ENCODE results near the gene DCPS. TPM values are rescaled to one million over a fixed set of nuclear protein-coding genes. Genes with fewer than 3 reads are reported as not detected.
"Not testable (repeated sequence)": the region's sequence is repeated elsewhere in the genome, so short reads cannot be mapped to it uniquely, and the experiment has no call there.

The DCPS gene
- total RNA-seq, 1 experiment from 2014 or later, result 21.4 TPM

DNA sequence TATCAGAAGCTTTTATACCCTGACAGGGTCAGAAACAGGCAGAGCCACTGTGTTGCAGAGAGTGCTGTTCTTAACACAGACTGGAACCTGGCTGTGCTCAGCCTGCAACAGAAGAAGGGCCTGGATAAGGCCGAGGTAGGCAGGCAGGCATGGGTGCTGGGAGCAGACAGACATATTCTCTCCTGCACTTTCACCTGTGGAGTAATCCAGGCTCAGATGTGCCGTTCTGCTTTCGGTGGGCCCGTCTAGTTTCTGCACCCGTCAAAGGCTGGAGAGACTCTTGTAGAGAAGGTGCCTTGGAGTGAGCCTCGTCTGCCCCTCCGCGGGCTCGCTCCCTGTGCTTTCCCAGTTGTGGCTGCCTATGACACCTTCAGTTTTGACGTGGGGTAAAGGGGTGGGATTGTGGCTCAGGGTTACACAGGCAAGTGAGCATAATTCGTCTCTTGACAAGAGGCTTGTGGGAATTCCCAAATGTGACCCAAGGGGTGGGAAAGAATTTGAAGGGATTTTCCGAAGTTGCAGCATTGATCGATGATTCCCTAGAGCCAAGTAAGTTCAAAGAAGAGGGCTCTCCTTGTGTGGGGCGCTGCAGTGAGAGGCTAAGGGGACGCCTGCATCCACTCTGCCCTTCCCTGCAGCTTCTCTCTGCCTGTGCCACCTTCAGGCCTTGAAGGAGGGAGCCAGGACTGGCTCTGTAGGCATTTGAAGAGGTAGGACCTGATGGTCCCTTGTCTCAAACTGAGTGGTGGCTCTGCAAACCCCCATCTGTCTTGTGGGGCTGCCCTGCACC is 35.4 kb downstream of the DCPS start:
- Histone ChIP-seq H3K36me3 (replicated peaks; ENCODE audit: control insufficient read depth, insufficient read depth, low read length) (peaks cover 6% of the 10 kb centered on the region), H3K4me3 (ENCODE audit: insufficient read depth, low read depth, low read length) (no peak overlapping the region), H3K27me3 (ENCODE audit: control insufficient read depth, insufficient read depth, low read length) (no peaks in the 10 kb centered on the region)
- DNase-seq, result no peak

DNA sequence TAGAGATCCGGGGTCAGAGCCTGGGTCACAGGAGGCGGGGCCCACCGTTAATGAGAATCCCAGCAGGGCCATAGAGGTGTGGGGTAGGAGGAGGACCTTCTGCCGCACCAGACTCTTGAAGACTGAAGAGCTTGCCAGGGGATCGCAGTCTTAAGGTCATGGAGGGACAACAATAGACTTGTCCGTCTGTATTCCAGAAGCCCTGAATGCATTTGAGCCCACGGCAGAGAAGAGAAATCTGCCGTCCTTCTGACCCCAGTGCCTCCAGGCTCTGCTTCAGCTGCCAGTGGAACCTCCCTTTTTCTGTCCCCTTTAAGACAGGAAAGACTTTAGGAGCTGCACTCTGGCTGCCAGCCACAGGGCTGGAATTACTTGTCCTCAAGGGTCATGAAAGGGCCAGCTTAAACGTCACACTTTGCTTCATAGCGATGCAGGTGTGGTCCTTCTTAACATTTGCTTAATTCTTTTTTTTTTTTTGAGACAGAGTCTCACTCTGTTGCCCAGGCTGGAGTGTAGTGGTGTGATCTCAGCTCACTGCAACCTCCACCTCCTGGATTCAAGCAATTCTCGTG is 36.1 kb downstream of the DCPS start:
- Histone ChIP-seq H3K4me3 (ENCODE audit: insufficient read depth, low read depth, low read length) (no peak overlapping the region), H3K36me3 (replicated peaks; ENCODE audit: control insufficient read depth, insufficient read depth, low read length) (peaks cover 6% of the 10 kb centered on the region), H3K27me3 (ENCODE audit: control insufficient read depth, insufficient read depth, low read length) (no peaks in the 10 kb centered on the region)
- DNase-seq, result no peak

DNA sequence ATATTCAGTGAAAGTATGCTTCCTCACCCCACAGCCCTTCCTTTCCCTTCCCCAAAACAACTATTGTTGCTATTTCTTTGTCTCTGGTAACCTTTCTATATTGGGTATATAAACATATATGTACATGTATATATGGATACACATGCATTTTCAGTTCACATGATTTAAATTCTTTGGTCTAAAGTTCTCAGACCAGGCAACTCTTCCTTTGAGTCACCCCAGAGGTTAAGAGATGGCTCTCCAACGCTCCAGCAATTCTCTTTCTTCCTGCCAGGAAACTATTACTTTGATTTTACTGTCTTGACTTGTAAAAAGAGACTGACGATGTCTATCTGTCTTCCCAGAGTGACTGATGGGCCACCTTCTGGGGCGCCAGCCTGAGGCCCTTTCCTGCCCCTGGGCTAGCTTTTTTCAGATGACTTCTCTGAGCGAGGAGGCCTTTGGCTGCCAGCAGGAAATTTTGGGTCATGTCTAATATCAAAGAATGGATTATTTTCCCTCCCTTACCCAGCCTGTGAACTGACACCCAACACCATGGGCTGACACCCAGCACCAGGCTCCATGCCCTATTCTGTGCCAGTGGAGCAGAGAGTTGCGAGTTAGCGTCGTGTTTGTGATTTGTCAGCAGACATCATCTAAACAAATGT is 37.2 kb downstream of the DCPS start:
- Histone ChIP-seq H3K36me3 (replicated peaks; ENCODE audit: control insufficient read depth, insufficient read depth, low read length) (peaks cover 5% of the 10 kb centered on the region), H3K27me3 (ENCODE audit: control insufficient read depth, insufficient read depth, low read length) (no peaks in the 10 kb centered on the region), H3K4me3 (ENCODE audit: insufficient read depth, low read depth, low read length) (no peak overlapping the region)
- DNase-seq, result no peak

DNA sequence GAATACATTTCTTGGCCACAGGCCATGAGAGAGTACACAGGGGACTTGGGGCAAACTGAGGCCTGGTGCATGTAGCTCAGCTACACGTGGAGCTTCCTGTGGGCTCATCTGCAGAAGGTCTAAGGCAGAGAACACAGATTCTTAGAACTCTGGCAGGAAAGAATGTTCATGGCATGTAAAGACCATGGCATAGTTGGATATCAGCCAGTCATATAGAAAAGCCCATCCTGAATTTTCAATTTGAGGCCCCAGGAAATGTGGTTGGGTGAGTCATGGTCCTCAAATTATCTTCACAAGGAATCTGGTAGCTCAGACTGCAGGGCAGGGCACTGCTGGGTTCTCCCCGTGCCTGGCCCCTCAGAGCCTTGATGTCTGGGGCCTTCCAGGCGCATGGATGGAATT is 37.9 kb downstream of the DCPS start:
- DNase-seq, result no peak
- no peak overlapping the region for H3K4me3 ChIP-seq (ENCODE audit: insufficient read depth, low read depth, low read length)
- H3K36me3 ChIP-seq (replicated peaks; ENCODE audit: control insufficient read depth, insufficient read depth, low read length), result peaks cover 5% of the 10 kb centered on the region
- no peaks in the 10 kb centered on the region for H3K27me3 ChIP-seq (ENCODE audit: control insufficient read depth, insufficient read depth, low read length)

DNA sequence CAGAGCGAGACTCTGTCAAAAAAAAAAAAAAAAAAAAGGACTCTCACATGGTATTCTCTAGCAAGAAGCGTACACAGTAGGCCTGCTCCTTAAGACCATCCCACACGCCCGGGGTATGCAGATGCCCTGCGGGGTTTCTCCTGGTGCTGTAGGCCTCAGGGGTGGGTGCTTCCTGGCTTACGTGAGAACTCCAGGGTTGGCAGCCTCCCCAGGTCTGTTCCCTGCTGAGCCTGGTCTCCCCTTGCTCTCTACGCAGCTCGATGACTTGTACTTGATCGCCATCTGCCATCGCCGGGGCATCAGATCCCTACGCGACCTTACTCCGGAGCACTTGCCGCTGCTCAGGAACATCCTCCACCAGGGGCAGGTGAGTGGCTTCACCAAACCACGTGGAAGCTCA is 39.2 kb downstream of the DCPS start:
- Histone ChIP-seq H3K36me3 (replicated peaks; ENCODE audit: control insufficient read depth, insufficient read depth, low read length) (peaks cover 5% of the 10 kb centered on the region), H3K27me3 (ENCODE audit: control insufficient read depth, insufficient read depth, low read length) (no peaks in the 10 kb centered on the region), H3K4me3 (ENCODE audit: insufficient read depth, low read depth, low read length) (no peak overlapping the region)
- no peak for DNase-seq

DNA sequence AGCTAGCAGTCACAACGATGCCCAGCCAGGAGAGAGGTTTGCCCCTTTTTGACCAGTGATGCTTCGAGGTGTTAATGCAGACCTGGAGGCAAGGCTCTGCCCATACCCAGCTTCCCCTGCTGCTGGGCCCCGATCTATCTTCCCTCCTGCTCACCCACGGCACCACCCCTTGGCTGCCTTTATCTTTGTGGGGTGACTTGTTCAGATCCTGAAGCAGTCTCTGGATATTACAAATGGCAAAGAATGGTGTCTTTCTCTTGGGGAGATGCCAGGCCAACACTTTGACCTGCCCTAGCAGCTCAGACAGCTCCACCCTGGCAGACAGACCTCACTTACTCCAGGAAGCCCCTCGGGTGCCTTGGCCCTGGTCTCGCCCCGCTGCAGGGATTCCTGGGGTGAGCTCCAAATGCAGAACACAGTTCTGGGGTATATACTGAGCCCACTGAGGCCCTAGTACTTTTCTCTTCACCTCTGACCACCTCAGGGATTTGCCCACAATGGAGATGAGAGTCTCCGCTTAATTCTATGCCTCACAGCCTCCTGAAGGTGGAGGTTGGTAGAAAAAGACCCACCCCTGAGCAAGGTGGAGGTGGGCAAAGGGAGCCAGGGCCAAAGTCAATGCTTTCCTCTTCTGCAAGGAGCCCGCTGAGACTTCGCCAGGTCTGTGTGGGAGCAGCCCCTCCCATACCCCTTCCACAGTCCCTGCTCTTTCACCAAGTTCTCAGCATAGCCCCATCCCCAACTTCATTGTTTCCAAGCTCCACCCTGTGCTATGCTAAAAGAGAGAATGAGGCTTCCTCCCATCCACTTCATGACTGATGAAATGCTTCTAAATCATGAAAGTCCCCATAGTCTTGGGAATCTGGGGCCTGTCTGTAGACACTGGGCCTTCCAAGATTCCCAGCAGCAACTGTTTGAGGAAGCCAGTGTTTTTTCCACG is 40.6 kb downstream of the DCPS start:
- H3K36me3 ChIP-seq (replicated peaks; ENCODE audit: control insufficient read depth, insufficient read depth, low read length), result peaks cover 4% of the 10 kb centered on the region
- DNase-seq, result no peak

DNA sequence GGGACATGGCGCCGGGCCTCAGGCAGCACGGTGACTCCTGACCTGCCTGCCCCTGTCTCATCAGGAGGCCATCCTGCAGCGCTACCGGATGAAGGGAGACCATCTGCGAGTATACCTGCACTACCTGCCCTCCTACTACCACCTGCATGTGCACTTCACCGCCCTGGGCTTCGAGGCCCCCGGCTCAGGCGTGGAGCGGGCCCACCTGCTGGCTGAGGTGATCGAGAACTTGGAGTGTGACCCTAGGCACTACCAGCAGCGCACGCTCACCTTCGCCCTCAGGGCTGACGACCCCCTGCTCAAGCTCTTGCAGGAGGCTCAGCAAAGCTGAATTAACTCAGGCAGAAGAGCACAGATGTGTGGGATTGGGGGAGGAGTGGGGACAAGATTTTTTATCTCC is 41.4 kb downstream of the DCPS start:
- peaks cover 4% of the 10 kb centered on the region for H3K36me3 ChIP-seq (replicated peaks; ENCODE audit: control insufficient read depth, insufficient read depth, low read length)
- no peak overlapping the region for H3K4me3 ChIP-seq (ENCODE audit: insufficient read depth, low read depth, low read length)
- DNase-seq, result no peak
- H3K27me3 ChIP-seq (ENCODE audit: control insufficient read depth, insufficient read depth, low read length), result no peaks in the 10 kb centered on the region

More for the DNA sequence above, 40.6 kb downstream of the DCPS start:
- no peak overlapping the region for H3K4me3 ChIP-seq (ENCODE audit: insufficient read depth, low read depth, low read length)
- H3K27me3 ChIP-seq (ENCODE audit: control insufficient read depth, insufficient read depth, low read length), result no peaks in the 10 kb centered on the region

DNA sequence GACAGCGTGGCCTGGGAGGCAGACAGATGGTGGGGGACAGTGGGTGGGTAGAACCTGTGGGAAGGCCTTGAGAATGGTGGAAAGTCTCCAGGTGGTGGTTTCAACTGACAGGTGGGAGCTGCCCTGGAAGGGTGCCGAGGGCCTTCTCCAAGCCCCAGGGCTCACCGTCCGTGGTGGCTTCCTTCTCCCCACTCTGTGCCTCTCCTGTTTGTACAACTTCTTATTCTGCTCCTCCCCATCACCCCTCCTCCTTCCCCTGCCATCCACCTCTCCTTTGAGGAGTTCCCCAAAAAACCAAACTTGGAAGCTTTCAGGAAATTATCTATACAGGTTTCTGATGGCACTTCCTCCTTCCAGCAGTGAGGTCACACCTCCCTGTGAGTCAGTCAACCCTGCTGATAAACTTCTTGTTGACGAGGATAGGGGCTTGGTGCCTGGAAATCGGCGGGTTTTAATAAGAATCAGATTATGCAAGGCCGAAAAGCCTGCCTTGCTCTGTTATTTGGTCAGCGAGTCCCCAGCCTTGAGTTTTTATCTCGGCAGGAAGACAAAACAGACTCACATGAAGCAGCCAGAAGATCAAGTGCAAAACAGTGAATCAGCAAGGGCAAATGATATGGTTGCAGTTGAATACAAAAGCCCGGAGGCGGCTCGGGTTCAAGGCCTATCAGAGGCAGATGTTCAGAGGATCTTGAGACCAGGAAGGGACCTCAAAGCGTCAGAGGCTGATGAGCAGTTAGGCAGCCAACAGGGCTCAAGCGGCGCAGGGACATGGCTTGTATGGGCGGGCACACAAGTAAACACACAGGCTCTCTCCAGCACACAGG is 42.1 kb downstream of the DCPS start:
- H3K4me3 ChIP-seq (ENCODE audit: insufficient read depth, low read depth, low read length), result no peak overlapping the region
- no peaks in the 10 kb centered on the region for H3K27me3 ChIP-seq (ENCODE audit: control insufficient read depth, insufficient read depth, low read length)
- peaks cover 4% of the 10 kb centered on the region for H3K36me3 ChIP-seq (replicated peaks; ENCODE audit: control insufficient read depth, insufficient read depth, low read length)
- no peak for DNase-seq

DNA sequence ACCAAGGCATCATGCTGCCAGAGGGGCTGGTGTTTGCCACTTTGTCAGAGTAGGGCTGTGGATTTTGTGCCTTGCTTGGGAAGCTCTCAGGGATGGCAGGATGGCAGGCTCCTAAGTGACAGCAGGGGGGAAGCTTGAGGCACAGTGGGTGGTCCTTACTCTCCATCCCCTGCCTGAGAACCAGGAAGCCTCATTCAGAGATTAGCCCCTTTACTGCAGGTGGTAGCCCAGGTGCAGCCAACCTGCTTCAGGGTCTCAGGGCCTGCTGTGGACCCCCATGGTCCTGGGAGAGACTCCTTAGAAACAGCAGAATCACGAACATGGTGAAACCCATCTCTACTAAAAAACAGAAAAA is 42.7 kb downstream of the DCPS start:
- Histone ChIP-seq H3K4me3 (ENCODE audit: insufficient read depth, low read depth, low read length) (no peak overlapping the region), H3K36me3 (replicated peaks; ENCODE audit: control insufficient read depth, insufficient read depth, low read length) (peaks cover 2% of the 10 kb centered on the region), H3K27me3 (ENCODE audit: control insufficient read depth, insufficient read depth, low read length) (no peaks in the 10 kb centered on the region)
- DNase-seq, result peak; percentile 64

DNA sequence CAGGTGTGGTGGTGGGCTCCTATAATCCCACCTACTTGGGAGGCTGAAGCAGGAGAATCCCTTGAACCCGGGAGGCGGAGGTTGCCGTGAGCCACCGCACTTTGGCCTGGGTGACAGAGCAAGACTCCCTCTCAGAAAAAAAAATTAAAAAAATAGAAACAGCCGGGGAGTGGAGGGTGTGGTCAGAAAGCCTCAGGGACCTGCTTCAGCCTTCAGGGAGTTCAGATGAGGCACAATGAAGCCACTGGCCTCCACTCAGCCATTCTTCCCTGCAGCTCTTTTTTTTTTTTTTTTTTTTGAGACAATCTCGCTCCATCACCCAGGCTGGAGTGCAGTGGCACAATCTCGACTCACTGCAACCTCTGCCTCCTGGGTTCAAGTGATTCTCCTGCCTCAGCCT is 43.1 kb downstream of the DCPS start:
- DNase-seq, result not testable (repeated sequence)

DNA sequence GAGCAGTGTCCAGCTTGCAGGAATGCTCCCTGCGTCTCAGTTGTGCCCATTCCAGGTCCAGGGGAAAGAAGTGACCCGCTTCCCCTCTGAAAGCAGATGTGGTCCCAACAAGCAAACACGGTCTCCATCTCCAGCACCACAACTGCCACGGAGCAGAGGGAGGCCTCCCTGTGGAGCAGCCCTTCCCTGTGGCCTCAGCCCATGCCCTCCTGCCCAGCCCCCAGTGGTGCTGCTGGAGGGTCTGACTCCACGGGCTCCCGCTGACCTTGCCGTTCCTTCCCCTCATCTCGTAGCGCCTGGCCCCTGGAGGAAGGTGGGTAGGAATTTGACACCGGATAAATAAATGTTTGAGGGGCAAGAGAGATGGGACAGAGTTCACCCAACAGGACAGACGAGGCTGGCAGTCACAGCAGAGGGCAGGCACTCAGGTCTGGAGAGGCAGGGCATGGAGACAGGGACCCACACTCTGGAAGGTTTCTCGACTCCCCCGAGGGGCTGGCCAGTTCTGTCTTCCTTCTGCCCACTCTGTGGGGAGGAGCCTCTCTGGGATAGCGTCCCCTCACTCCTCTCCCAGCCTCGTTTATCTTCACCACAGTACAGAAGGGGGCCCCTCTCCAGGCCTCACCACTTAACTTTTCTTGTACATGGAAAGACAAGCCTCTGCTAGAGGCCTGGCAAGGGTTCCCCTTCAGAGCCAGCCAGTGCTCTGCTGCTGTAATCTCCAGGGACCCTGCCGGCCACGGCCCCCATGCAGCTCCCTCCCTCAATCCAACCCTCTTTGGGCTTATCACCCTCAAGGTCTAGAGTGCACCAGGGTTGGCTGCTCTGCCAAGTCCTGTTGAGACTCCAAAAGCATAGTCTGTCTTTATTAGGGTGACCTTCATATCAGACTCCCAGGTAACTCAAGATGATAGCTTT is 44.1 kb downstream of the DCPS start:
- H3K27me3 ChIP-seq (ENCODE audit: control insufficient read depth, insufficient read depth, low read length), result no peaks in the 10 kb centered on the region
- peaks cover 6% of the 10 kb centered on the region for H3K36me3 ChIP-seq (replicated peaks; ENCODE audit: control insufficient read depth, insufficient read depth, low read length)
- peak; percentile 51 for DNase-seq
- H3K4me3 ChIP-seq (ENCODE audit: insufficient read depth, low read depth, low read length), result no peak overlapping the region

More for the DNA sequence above, 43.1 kb downstream of the DCPS start:
- not testable (repeated sequence) for H3K4me3 ChIP-seq (ENCODE audit: insufficient read depth, low read depth, low read length); H3K36me3 ChIP-seq (replicated peaks; ENCODE audit: control insufficient read depth, insufficient read depth, low read length); H3K27me3 ChIP-seq (ENCODE audit: control insufficient read depth, insufficient read depth, low read length)

DNA sequence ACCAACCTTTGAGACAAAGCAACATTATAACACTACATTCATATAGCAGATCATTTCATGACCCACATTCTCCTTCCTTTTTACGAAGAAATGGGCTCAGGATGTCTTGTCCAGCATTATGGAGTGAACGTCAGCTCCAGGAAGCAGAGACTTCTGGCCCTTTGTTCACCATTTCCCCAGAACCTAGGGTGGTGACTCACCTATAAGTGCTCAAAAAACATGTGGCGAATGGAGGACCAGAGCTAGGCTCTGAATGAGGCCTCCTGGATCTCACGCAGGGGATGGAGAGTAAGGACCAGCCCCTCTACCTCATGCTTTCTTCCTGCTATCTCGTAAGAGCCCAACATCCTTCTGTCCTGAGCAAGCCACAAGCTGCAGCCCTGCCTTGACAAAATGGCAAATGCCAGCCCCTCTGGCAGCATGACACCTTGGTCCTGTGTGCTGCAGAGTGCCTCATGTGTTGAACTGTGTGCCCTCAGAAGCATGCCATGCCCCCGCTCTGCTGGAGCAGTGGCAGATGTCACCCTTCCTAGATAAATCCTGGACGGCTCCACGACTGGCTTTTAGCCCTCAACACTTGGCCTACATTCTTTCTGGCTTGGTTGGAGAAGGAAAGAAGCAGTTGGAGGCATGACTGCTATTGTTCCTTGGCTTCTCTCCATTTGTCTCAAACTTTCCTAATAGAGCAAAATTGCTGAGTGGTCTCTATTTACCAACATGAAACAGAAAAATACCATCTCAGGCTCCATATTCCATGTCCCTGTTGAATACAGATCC is 45.1 kb downstream of the DCPS start:
- H3K36me3 ChIP-seq (replicated peaks; ENCODE audit: control insufficient read depth, insufficient read depth, low read length), result peaks cover 3% of the 10 kb centered on the region
- H3K4me3 ChIP-seq (ENCODE audit: insufficient read depth, low read depth, low read length), result no peak overlapping the region
- DNase-seq, result no peak
- H3K27me3 ChIP-seq (ENCODE audit: control insufficient read depth, insufficient read depth, low read length), result no peaks in the 10 kb centered on the region

All from H7 (cell line).